Nucleus accumbens (tissue), 56 donors: ENCODE measurements around the gene EPS8.

ENCODE experiments used
- DNase-seq, 56 donors: peaks; one replicate each; lab custom pipeline; 2025; lab: John Stamatoyannopoulos, UW

EPS8 gene

GRCh38 chr12:15590180-15590826 is 198.9 kb downstream of the EPS8 start:
- DNase-seq = peak in 52 of 56 donors; percentile 7 to 89 (median 54)

GRCh38 chr12:15589328-15590032 is 199.7 kb downstream of the EPS8 start:
- no peak for DNase-seq

GRCh38 chr12:15584366-15585041 is 204.7 kb downstream of the EPS8 start:
- DNase-seq = peak in 9 of 56 donors; percentile 4 to 52 (median 14)

- no peak for DNase-seq
Measured at GRCh38 chr12:15583804-15584203, 205.4 kb downstream of the EPS8 start.

GRCh38 chr12:15581006-15581405 is 208.2 kb downstream of the EPS8 start:
- DNase-seq = no peak

- no peak for DNase-seq
Measured at GRCh38 chr12:15580431-15580830, 208.8 kb downstream of the EPS8 start.

GRCh38 chr12:15575671-15576541 is 213.3 kb downstream of the EPS8 start:
- no peak for DNase-seq

- DNase-seq = no peak
Measured at GRCh38 chr12:15574353-15574752, 214.8 kb downstream of the EPS8 start.
